SU-DHL-6 (cell line): ENCODE measurements around the gene TPI1.

Source experiments
- EZH2phosphoT487 ChIP-seq: fragments of 200-600 bp; sonication (generic), shearing (Covaris generic); conservative IDR thresholded peaks from 2 replicates; pipeline ENCODE4 v1.6.1; 2018; ENCODE audit warnings: mild to moderate bottlenecking, antibody characterized with exemption, low read length, moderate library complexity, mixed read lengths
- TF ChIP-seq, protein P1 (sequence below): fragments of 200-600 bp; sonication (generic); IDR thresholded peaks from one replicate; pipeline ENCODE4 v1.5.1; 2017; ENCODE audit warnings: antibody characterized with exemption, mild to moderate bottlenecking, low read length, moderate library complexity; ENCODE audit not compliant: insufficient read depth, poor library complexity, severe bottlenecking

- TF ChIP-seq, protein P1, sequence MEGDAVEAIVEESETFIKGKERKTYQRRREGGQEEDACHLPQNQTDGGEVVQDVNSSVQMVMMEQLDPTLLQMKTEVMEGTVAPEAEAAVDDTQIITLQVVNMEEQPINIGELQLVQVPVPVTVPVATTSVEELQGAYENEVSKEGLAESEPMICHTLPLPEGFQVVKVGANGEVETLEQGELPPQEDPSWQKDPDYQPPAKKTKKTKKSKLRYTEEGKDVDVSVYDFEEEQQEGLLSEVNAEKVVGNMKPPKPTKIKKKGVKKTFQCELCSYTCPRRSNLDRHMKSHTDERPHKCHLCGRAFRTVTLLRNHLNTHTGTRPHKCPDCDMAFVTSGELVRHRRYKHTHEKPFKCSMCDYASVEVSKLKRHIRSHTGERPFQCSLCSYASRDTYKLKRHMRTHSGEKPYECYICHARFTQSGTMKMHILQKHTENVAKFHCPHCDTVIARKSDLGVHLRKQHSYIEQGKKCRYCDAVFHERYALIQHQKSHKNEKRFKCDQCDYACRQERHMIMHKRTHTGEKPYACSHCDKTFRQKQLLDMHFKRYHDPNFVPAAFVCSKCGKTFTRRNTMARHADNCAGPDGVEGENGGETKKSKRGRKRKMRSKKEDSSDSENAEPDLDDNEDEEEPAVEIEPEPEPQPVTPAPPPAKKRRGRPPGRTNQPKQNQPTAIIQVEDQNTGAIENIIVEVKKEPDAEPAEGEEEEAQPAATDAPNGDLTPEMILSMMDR: no peak
- TF ChIP-seq EZH2phosphoT487: no peak
Measured at GRCh38 chr12:6834873-6835272, 32.5 kb upstream of the TPI1 start.
